ENCODE results near the gene GPBP1L1.

GRCh38 chr1:45647248-45648021 is 38.9 kb downstream of the GPBP1L1 start:
- TF ChIP-seq MIER3 (CRISPR knock-in tag; IDR thresholded peaks at IDR 0.05; ENCODE audit: borderline replicate concordance) (no peak), TCF12 (IDR thresholded peaks at IDR 0.05) (no peak), TCF12 (CRISPR knock-in tag; IDR thresholded peaks at IDR 0.05) (no peak), EP300 (IDR thresholded peaks at IDR 0.05; ENCODE audit: low read depth in 2 of 2, low read length in 2 of 2) (no peak), EP300 (CRISPR knock-in tag; IDR thresholded peaks at IDR 0.05; ENCODE audit: borderline replicate concordance) (no peak), CTCF (CRISPR knock-in tag; IDR thresholded peaks at IDR 0.05) (no peak)
- TF ChIP-seq, protein P1, sequence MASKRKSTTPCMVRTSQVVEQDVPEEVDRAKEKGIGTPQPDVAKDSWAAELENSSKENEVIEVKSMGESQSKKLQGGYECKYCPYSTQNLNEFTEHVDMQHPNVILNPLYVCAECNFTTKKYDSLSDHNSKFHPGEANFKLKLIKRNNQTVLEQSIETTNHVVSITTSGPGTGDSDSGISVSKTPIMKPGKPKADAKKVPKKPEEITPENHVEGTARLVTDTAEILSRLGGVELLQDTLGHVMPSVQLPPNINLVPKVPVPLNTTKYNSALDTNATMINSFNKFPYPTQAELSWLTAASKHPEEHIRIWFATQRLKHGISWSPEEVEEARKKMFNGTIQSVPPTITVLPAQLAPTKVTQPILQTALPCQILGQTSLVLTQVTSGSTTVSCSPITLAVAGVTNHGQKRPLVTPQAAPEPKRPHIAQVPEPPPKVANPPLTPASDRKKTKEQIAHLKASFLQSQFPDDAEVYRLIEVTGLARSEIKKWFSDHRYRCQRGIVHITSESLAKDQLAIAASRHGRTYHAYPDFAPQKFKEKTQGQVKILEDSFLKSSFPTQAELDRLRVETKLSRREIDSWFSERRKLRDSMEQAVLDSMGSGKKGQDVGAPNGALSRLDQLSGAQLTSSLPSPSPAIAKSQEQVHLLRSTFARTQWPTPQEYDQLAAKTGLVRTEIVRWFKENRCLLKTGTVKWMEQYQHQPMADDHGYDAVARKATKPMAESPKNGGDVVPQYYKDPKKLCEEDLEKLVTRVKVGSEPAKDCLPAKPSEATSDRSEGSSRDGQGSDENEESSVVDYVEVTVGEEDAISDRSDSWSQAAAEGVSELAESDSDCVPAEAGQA (IDR thresholded peaks at IDR 0.05; ENCODE audit: low read depth) = no peak
- TF ChIP-seq, protein P1 (CRISPR knock-in tag; IDR thresholded peaks at IDR 0.05; ENCODE audit: borderline replicate concordance) = no peak
